HepG2 (cell line): ENCODE measurements around the gene UMOD. TPM values are rescaled to one million over a fixed set of nuclear protein-coding genes. Genes with fewer than 3 reads are reported as not detected.

Experiments used
- ATAD3A ChIP-seq: sonication (generic); formaldehyde crosslinking; IDR thresholded peaks from 2 replicates; pipeline ENCODE4 v1.4.0; 2020; ENCODE audit warnings: missing genetic modification reagents
- FOXO1 ChIP-seq: sonication (generic); formaldehyde crosslinking; IDR thresholded peaks from 2 replicates; pipeline ENCODE4 v1.4.0; 2020; ENCODE audit warnings: missing genetic modification reagents
- KDM2A ChIP-seq: sonication (generic); formaldehyde crosslinking; IDR thresholded peaks from 2 replicates; pipeline ENCODE4 v1.4.0; 2020; ENCODE audit warnings: low read depth, missing genetic modification reagents, borderline replicate concordance
- KLF11 ChIP-seq: IDR thresholded peaks from 2 replicates; pipeline ENCODE4 v1.6.1; 2016; ENCODE audit warnings: missing compliant biosample characterization
- NFIB ChIP-seq: sonication (generic); formaldehyde crosslinking; IDR thresholded peaks from 2 replicates; pipeline ENCODE4 v1.9.0; 2021; ENCODE audit warnings: missing genetic modification reagents, mild to moderate bottlenecking, borderline replicate concordance
- NONO ChIP-seq, 2 experiments: fragments of 450-650 bp in 1 of 2; sonication (generic) in 1 of 2; formaldehyde crosslinking in 1 of 2; IDR thresholded peaks in 1 of 2; conservative IDR thresholded peaks in 1 of 2; 2 replicates each; pipeline versions ENCODE4 v1.6.1 to v1.8.0; 2017 to 2022; ENCODE audit warnings: mild to moderate bottlenecking in 1 of 2, missing genetic modification reagents in 1 of 2, moderate library complexity in 1 of 2
- XRCC5 ChIP-seq: fragments of 200-400 bp; formaldehyde crosslinking; optimal IDR thresholded peaks from 2 replicates; pipeline ENCODE3; 2017; ENCODE audit warnings: mild to moderate bottlenecking, low read length
- ZNF224 ChIP-seq: sonication (generic); formaldehyde crosslinking; IDR thresholded peaks from 2 replicates; pipeline ENCODE4 v1.5.0; 2020; ENCODE audit warnings: mild to moderate bottlenecking, missing genetic modification reagents
- ZNF225 ChIP-seq: sonication (generic); formaldehyde crosslinking; IDR thresholded peaks from 2 replicates; pipeline ENCODE4 v1.4.0; 2020; ENCODE audit warnings: mild to moderate bottlenecking, missing genetic modification reagents
- ZNF335 ChIP-seq: sonication (generic); formaldehyde crosslinking; IDR thresholded peaks from 2 replicates; pipeline ENCODE4 v1.4.0; 2020; ENCODE audit warnings: missing genetic modification reagents
- ZNF550 ChIP-seq: sonication (generic); formaldehyde crosslinking; IDR thresholded peaks from 2 replicates; pipeline ENCODE4 v1.4.0; 2020; ENCODE audit warnings: mild to moderate bottlenecking, missing genetic modification reagents, borderline replicate concordance
- ZNF552 ChIP-seq: sonication (generic); formaldehyde crosslinking; IDR thresholded peaks from 2 replicates; pipeline ENCODE4 v1.9.0; 2022; ENCODE audit warnings: missing genetic modification reagents, mild to moderate bottlenecking, borderline replicate concordance
- ZNF772 ChIP-seq: sonication (generic); formaldehyde crosslinking; IDR thresholded peaks from 2 replicates; pipeline ENCODE4 v1.5.0; 2020; ENCODE audit warnings: mild to moderate bottlenecking, missing genetic modification reagents
- polyA plus RNA-seq, 8 experiments: library from polyadenylated mRNA; depleted of rRNA in 3 of 8; stranded (reverse) in 7 of 8; unstranded in 1 of 8; fragments of >200 nt; fragmentation: Illumina TruSeq in 4 of 8; extraction: Trizol in 4 of 8; gene quantifications; 2 replicates each; pipeline versions ENCODE4 v1.2.1 to v1.2.3, GENCODE V29; 2011 to 2016; ENCODE audit warnings: low read depth in 4 of 8, missing spikeins in 1 of 8, mixed read lengths in 1 of 8; ENCODE audit not compliant: insufficient read depth in 1 of 8
- total RNA-seq, 5 experiments: library from RNA; depleted of rRNA; stranded (reverse); fragments of >200 nt; fragmentation: Illumina TruSeq; extraction: Trizol; gene quantifications; 2 replicates each; pipeline ENCODE4 v1.2.3, GENCODE V29; 2016; ENCODE audit warnings: low read depth in 1 of 5
- TF ChIP-seq, protein P1 (sequence below): sonication (generic); formaldehyde crosslinking; IDR thresholded peaks from 2 replicates; pipeline ENCODE4 v1.8.0; 2022; ENCODE audit warnings: missing genetic modification reagents, low read depth, mild to moderate bottlenecking, borderline replicate concordance
- TF ChIP-seq, protein P2 (sequence below): sonication (generic); formaldehyde crosslinking; IDR thresholded peaks from 2 replicates; pipeline ENCODE4 v1.5.1; 2020; ENCODE audit warnings: mild to moderate bottlenecking, missing genetic modification reagents, moderate library complexity
- TF ChIP-seq, protein P3 (sequence below): sonication (generic); formaldehyde crosslinking; conservative IDR thresholded peaks from 2 replicates; pipeline ENCODE4 v1.5.0; 2020; ENCODE audit warnings: missing genetic modification reagents
- TF ChIP-seq, protein P4 (sequence below): IDR thresholded peaks from 2 replicates; pipeline ENCODE4 v1.4.0; 2020; ENCODE audit warnings: mild to moderate bottlenecking, missing genetic modification reagents

UMOD gene
- total and polyA plus RNA-seq, 2 of the 13 experiments (the other 11 are each of a cell fraction or from before 2014, with no cell fraction given): not detected

DNA sequence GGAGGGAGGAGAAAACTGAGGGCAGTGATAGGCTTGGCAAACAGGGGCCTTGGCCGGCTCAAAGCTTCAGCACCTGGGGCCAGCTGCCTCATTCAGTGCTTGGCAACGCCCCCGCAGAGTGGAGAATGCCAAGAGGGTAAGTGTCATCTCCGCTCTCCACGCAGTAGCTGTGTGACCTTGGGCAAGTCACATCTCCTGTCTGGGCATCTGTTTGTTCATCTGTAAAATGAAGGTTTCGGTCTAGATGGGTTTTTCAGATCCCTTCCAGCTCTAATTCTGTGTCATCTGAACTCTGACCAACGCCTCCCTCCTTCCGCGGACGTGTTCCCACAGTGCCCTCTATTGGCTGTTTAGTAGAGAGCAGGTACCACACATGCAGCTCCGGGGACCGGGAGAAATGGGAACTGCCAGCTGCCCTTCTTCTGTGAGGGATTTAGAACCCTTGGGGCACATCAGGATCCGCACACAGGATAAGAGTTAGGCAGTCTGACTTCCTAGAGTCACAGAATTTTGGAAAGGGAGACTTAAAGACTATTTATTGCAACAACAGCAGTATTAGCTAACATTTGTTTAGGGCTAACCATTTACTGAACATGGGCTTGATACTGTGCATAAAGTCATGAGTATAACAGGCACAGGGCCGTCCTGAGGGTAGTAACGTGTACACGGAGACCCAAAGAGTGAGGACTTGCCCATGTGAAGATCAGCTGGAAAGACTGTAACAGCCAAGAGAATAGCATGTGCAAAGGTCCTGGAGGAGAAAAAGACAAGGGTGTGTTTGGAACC, 52.0 kb downstream of the UMOD start (continued):
- TF ChIP-seq KDM2A: peak; percentile 63; the same call in 1 of the 2 replicates
- TF ChIP-seq ZNF224 (CRISPR knock-in tag): no peak
- 0 out of 2 replicates have a peak, but pooled peaks have one; percentile 37 for TF ChIP-seq ZNF335 (CRISPR knock-in tag)
- TF ChIP-seq XRCC5: peak; percentile 97
- TF ChIP-seq, protein P1, sequence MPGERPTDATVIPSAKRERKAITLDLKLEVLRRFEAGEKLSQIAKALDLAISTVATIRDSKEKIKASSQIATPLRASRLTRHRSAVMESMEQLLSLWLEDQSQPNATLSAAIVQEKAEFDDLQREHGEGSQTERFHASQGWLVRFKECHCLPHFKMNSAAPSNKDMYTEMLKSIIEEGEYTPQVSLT (CRISPR knock-in tag): no peak
- TF ChIP-seq, protein P2, sequence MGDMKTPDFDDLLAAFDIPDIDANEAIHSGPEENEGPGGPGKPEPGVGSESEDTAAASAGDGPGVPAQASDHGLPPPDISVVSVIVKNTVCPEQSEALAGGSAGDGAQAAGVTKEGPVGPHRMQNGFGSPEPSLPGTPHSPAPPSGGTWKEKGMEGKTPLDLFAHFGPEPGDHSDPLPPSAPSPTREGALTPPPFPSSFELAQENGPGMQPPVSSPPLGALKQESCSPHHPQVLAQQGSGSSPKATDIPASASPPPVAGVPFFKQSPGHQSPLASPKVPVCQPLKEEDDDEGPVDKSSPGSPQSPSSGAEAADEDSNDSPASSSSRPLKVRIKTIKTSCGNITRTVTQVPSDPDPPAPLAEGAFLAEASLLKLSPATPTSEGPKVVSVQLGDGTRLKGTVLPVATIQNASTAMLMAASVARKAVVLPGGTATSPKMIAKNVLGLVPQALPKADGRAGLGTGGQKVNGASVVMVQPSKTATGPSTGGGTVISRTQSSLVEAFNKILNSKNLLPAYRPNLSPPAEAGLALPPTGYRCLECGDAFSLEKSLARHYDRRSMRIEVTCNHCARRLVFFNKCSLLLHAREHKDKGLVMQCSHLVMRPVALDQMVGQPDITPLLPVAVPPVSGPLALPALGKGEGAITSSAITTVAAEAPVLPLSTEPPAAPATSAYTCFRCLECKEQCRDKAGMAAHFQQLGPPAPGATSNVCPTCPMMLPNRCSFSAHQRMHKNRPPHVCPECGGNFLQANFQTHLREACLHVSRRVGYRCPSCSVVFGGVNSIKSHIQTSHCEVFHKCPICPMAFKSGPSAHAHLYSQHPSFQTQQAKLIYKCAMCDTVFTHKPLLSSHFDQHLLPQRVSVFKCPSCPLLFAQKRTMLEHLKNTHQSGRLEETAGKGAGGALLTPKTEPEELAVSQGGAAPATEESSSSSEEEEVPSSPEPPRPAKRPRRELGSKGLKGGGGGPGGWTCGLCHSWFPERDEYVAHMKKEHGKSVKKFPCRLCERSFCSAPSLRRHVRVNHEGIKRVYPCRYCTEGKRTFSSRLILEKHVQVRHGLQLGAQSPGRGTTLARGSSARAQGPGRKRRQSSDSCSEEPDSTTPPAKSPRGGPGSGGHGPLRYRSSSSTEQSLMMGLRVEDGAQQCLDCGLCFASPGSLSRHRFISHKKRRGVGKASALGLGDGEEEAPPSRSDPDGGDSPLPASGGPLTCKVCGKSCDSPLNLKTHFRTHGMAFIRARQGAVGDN (CRISPR knock-in tag): no peak
- no peak for TF ChIP-seq NONO (IDR thresholded peaks at IDR 0.05)
- 0 out of 2 replicates have a peak, but pooled peaks have one; percentile 29 for TF ChIP-seq NONO (CRISPR knock-in tag; conservative IDR thresholded peaks at IDR 0.05)
- TF ChIP-seq ZNF772 (CRISPR knock-in tag): peak; percentile 62; the same call in 1 of the 2 replicates
- TF ChIP-seq, protein P3, sequence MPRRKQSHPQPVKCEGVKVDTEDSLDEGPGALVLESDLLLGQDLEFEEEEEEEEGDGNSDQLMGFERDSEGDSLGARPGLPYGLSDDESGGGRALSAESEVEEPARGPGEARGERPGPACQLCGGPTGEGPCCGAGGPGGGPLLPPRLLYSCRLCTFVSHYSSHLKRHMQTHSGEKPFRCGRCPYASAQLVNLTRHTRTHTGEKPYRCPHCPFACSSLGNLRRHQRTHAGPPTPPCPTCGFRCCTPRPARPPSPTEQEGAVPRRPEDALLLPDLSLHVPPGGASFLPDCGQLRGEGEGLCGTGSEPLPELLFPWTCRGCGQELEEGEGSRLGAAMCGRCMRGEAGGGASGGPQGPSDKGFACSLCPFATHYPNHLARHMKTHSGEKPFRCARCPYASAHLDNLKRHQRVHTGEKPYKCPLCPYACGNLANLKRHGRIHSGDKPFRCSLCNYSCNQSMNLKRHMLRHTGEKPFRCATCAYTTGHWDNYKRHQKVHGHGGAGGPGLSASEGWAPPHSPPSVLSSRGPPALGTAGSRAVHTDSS (CRISPR knock-in tag): no peak
- TF ChIP-seq FOXO1 (CRISPR knock-in tag): peak; percentile 26; the same call in 1 of the 2 replicates
- no peak for TF ChIP-seq KLF11 (CRISPR knock-in tag)
- TF ChIP-seq, protein P4, sequence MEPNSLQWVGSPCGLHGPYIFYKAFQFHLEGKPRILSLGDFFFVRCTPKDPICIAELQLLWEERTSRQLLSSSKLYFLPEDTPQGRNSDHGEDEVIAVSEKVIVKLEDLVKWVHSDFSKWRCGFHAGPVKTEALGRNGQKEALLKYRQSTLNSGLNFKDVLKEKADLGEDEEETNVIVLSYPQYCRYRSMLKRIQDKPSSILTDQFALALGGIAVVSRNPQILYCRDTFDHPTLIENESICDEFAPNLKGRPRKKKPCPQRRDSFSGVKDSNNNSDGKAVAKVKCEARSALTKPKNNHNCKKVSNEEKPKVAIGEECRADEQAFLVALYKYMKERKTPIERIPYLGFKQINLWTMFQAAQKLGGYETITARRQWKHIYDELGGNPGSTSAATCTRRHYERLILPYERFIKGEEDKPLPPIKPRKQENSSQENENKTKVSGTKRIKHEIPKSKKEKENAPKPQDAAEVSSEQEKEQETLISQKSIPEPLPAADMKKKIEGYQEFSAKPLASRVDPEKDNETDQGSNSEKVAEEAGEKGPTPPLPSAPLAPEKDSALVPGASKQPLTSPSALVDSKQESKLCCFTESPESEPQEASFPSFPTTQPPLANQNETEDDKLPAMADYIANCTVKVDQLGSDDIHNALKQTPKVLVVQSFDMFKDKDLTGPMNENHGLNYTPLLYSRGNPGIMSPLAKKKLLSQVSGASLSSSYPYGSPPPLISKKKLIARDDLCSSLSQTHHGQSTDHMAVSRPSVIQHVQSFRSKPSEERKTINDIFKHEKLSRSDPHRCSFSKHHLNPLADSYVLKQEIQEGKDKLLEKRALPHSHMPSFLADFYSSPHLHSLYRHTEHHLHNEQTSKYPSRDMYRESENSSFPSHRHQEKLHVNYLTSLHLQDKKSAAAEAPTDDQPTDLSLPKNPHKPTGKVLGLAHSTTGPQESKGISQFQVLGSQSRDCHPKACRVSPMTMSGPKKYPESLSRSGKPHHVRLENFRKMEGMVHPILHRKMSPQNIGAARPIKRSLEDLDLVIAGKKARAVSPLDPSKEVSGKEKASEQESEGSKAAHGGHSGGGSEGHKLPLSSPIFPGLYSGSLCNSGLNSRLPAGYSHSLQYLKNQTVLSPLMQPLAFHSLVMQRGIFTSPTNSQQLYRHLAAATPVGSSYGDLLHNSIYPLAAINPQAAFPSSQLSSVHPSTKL (CRISPR knock-in tag): peak; percentile 35; the same call in 1 of the 2 replicates
- no peak for TF ChIP-seq ATAD3A (CRISPR knock-in tag)
- no peak for TF ChIP-seq ZNF550 (CRISPR knock-in tag)
- no peak for TF ChIP-seq ZNF552 (CRISPR knock-in tag)
- TF ChIP-seq NFIB (CRISPR knock-in tag): no peak
- no peak for TF ChIP-seq ZNF225 (CRISPR knock-in tag)
